OCI-M2 (cell line): ENCODE measurements around the gene DYNC1LI2.
A peak's percentile ranks its signal among the peaks of the same experiment; 100 is the strongest.
"Not testable (repeated sequence)": the region's sequence is repeated elsewhere in the genome, so short reads cannot be mapped to it uniquely, and the experiment has no call there.

Experiments used
- DNase-seq: peaks from one replicate; lab custom pipeline; 2025; ENCODE audit not compliant: unreplicated experiment; lab: John Stamatoyannopoulos, UW

Gene DYNC1LI2

GRCh38 chr16:66698046-66698445, 53.4 kb downstream of the DYNC1LI2 start:
- DNase-seq = no peak

GRCh38 chr16:66696669-66697630, 54.5 kb downstream of the DYNC1LI2 start, which contains the start of gene CMTM4:
CMTM4 (minus strand) TSS chr16:66696743; CDS start chr16:66696525, 218 bp downstream.
- DNase-seq = peak; percentile 7

GRCh38 chr16:66695935-66696668, 55.3 kb downstream of the DYNC1LI2 start:
- DNase-seq = no peak

- DNase-seq = no peak
Measured at GRCh38 chr16:66695471-66695934, 55.9 kb downstream of the DYNC1LI2 start.

GRCh38 chr16:66693149-66693548, 58.3 kb downstream of the DYNC1LI2 start:
- DNase-seq = no peak

- DNase-seq = no peak
Measured at GRCh38 chr16:66692341-66692740, 59.1 kb downstream of the DYNC1LI2 start.

GRCh38 chr16:66691234-66691633, 60.2 kb downstream of the DYNC1LI2 start:
- no peak for DNase-seq

GRCh38 chr16:66690106-66690847, 61.1 kb downstream of the DYNC1LI2 start:
- no peak for DNase-seq

- DNase-seq = no peak
Measured at GRCh38 chr16:66689282-66689681, 62.1 kb downstream of the DYNC1LI2 start.

- DNase-seq = no peak
Measured at GRCh38 chr16:66687906-66688625, 63.3 kb downstream of the DYNC1LI2 start.

- not testable (repeated sequence) for DNase-seq
Measured at GRCh38 chr16:66685501-66686115, 65.8 kb downstream of the DYNC1LI2 start.

- DNase-seq = no peak
Measured at GRCh38 chr16:66682271-66682670, 69.1 kb downstream of the DYNC1LI2 start.

GRCh38 chr16:66681676-66682075, 69.7 kb downstream of the DYNC1LI2 start:
- DNase-seq = no peak

GRCh38 chr16:66678337-66678736, 73.1 kb downstream of the DYNC1LI2 start:
- no peak for DNase-seq

- DNase-seq = no peak
Measured at GRCh38 chr16:66677836-66678235, 73.6 kb downstream of the DYNC1LI2 start.

GRCh38 chr16:66677179-66677578, 74.2 kb downstream of the DYNC1LI2 start:
- DNase-seq = no peak

GRCh38 chr16:66676599-66676998, 74.8 kb downstream of the DYNC1LI2 start:
- no peak for DNase-seq

GRCh38 chr16:66673691-66674090, 77.7 kb downstream of the DYNC1LI2 start:
- DNase-seq = no peak
